ENCODE results near the gene POLR2E. TPM values are rescaled to one million over a fixed set of nuclear protein-coding genes. Genes with fewer than 3 reads are reported as not detected.
A peak's percentile ranks its signal among the peaks of the same experiment; 100 is the strongest.

POLR2E gene
- total and polyA plus RNA-seq, 2 of the 8 experiments (the other 6 are each of a cell fraction or from before 2014, with no cell fraction given), result 281 to 381 TPM

DNA sequence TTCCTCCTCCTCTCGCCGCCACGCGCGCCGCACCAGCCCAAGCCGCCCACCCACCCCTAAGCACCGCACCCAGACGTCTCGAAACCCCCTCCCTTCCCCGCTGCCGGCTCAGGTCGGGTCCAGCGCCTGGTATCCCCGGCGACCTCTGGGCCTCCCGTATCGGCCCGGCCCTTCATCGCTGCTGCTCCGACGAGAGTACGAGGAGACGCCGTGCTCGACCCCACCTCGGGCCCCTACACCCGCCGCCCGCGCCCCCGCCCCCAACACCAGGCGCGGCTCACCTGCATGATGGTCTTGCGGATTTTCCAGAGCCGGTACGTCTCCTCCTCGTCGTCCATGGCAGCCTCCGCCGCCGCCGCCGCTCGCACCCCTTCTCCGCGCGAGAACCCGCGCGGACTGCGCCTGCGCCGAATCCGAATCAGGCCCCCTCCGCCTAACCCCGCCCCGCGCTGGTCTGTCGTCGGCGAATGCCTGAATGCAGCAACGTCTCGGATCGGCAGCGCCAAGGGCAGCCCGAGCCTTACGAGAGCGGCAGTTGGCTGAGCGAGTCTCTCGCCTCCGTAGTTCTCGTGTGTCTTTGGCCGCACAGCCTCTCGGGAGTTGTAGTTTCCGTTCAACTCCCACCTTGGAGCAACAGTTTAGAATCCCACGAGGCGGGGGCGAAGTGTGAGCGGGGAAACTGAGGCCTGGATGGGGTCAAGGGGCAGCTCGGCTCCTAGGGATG, at the start of gene POLR2E (continued):
- no peak for TF ChIP-seq BACH1 (IDR thresholded peaks at IDR 0.05; ENCODE audit: low read length)
- no peak for TF ChIP-seq POU5F1 (IDR thresholded peaks at IDR 0.05; ENCODE audit: low read depth, low read length)
- no peak for TF ChIP-seq ZNF274 (IDR thresholded peaks at IDR 0.05; ENCODE audit: borderline replicate concordance, extremely low read depth, low read length)
- TF ChIP-seq YY1 (IDR thresholded peaks at IDR 0.05; ENCODE audit: low read depth, low read length), result no peak
- TF ChIP-seq KDM4A (IDR thresholded peaks at IDR 0.05; ENCODE audit: low read depth, low read length, severe bottlenecking), result no peak
- no peak for TF ChIP-seq RBBP5 (IDR thresholded peaks at IDR 0.05; ENCODE audit: borderline replicate concordance, low read depth, low read length)
- TF ChIP-seq, protein P1, sequence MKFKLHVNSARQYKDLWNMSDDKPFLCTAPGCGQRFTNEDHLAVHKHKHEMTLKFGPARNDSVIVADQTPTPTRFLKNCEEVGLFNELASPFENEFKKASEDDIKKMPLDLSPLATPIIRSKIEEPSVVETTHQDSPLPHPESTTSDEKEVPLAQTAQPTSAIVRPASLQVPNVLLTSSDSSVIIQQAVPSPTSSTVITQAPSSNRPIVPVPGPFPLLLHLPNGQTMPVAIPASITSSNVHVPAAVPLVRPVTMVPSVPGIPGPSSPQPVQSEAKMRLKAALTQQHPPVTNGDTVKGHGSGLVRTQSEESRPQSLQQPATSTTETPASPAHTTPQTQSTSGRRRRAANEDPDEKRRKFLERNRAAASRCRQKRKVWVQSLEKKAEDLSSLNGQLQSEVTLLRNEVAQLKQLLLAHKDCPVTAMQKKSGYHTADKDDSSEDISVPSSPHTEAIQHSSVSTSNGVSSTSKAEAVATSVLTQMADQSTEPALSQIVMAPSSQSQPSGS (IDR thresholded peaks at IDR 0.05; ENCODE audit: low read length), result no peak
- TF ChIP-seq BCL11A (IDR thresholded peaks at IDR 0.05; ENCODE audit: low read depth in 2 of 2, low read length in 2 of 2), result no peak
- no peak; the same call in 1 of the 2 replicates for TF ChIP-seq POLR2AphosphoS5 (IDR thresholded peaks at IDR 0.05; ENCODE audit: low read depth, low read length)
- TF ChIP-seq NRF1 (IDR thresholded peaks at IDR 0.05; ENCODE audit: low read depth, low read length), result 0 out of 2 replicates have a peak, but pooled peaks have one; percentile 12
- TF ChIP-seq CBX5 (IDR thresholded peaks at IDR 0.05; ENCODE audit: low read depth, low read length), result no peak
- no peak for TF ChIP-seq EGR1 (IDR thresholded peaks at IDR 0.05; ENCODE audit: borderline replicate concordance, low read depth, low read length)
- no peak for TF ChIP-seq HDAC2 (IDR thresholded peaks at IDR 0.05; ENCODE audit: borderline replicate concordance in 1 of 2, low read depth in 2 of 2, low read length in 2 of 2)
- TF ChIP-seq TAF1 (IDR thresholded peaks at IDR 0.05; ENCODE audit: low read depth, low read length), result peak; percentile 85
- TF ChIP-seq, protein P2, sequence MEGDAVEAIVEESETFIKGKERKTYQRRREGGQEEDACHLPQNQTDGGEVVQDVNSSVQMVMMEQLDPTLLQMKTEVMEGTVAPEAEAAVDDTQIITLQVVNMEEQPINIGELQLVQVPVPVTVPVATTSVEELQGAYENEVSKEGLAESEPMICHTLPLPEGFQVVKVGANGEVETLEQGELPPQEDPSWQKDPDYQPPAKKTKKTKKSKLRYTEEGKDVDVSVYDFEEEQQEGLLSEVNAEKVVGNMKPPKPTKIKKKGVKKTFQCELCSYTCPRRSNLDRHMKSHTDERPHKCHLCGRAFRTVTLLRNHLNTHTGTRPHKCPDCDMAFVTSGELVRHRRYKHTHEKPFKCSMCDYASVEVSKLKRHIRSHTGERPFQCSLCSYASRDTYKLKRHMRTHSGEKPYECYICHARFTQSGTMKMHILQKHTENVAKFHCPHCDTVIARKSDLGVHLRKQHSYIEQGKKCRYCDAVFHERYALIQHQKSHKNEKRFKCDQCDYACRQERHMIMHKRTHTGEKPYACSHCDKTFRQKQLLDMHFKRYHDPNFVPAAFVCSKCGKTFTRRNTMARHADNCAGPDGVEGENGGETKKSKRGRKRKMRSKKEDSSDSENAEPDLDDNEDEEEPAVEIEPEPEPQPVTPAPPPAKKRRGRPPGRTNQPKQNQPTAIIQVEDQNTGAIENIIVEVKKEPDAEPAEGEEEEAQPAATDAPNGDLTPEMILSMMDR (IDR thresholded peaks at IDR 0.05; ENCODE audit: control extremely low read depth in 1 of 3, insufficient read depth in 1 of 3, low read depth in 1 of 3, low read length in 3 of 3), result no peak
- no peak for TF ChIP-seq SP2 (IDR thresholded peaks at IDR 0.05; ENCODE audit: low read length)
- no peak for TF ChIP-seq EZH2 (IDR thresholded peaks at IDR 0.05; ENCODE audit: low read depth, low read length, severe bottlenecking)
- TF ChIP-seq CTBP2 (IDR thresholded peaks at IDR 0.05; ENCODE audit: borderline replicate concordance, insufficient read depth, insufficient read length, low read length), result no peak
- TF ChIP-seq GABPA (IDR thresholded peaks at IDR 0.05; ENCODE audit: borderline replicate concordance, insufficient read depth, low read length), result no peak
